ENCODE results near the gene PRKAR1B. TPM values are rescaled to one million over a fixed set of nuclear protein-coding genes. Genes with fewer than 3 reads are reported as not detected.
A peak's percentile ranks its signal among the peaks of the same experiment; 100 is the strongest.

Gene PRKAR1B
- total RNA-seq, 4 donors from 2014 or later, result 8.2 to 12.3 (median 10.5) TPM

DNA sequence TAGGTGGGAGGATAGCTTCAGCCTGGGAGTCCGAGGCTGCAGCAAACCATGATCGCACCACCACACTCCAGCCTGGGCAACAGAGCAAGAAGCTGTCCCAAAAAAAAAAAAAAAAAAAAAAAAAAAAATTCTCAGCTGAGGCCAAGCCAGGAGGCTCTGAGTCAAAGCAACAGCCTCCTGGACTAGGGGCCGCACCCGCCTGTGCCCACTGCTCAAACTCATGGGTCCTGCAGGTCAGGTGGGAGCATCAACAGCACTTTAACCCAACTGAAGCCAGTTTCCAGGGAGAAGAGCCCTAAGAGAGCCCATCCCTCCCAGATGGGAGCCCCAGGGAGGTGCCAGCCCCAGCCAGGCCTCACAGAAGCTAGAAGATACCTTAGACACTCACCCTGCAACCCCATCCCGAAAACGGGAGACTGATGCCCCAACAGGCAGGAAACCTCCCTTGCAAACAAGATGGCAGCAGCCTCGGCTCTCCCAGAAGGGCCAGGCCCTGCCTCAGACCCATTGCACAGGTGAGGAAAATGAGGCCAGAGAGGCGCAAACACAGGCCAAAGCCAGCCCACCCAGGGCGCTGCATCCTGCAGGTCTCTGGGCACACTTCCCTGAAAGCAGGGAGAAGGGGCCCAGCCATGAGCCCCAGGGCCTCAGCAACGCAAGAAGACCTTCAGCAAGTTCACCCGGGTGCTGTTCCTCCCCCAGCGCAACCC is 218.5 kb downstream of the PRKAR1B start:
- H3K4me3 ChIP-seq, result no peak overlapping the region
- peak in 1 of 2 donors; percentile 11 for DNase-seq (ENCODE audit: low spot score in 2 of 2)
- H3K27ac ChIP-seq, result no peak overlapping the region
- peaks cover 18% of the 10 kb centered on the region for H3K36me3 ChIP-seq
- H3K4me1 ChIP-seq, result peaks cover 30% of the 10 kb centered on the region
- no peaks in the 10 kb centered on the region for H3K27me3 ChIP-seq
- H3K9me3 ChIP-seq, result no peaks in the 10 kb centered on the region
- WGBS, result 82% methylated on average over 12 of the region's 12 CpGs
- no peak for TF ChIP-seq EP300 (IDR thresholded peaks at IDR 0.05)
- TF ChIP-seq, protein P1, sequence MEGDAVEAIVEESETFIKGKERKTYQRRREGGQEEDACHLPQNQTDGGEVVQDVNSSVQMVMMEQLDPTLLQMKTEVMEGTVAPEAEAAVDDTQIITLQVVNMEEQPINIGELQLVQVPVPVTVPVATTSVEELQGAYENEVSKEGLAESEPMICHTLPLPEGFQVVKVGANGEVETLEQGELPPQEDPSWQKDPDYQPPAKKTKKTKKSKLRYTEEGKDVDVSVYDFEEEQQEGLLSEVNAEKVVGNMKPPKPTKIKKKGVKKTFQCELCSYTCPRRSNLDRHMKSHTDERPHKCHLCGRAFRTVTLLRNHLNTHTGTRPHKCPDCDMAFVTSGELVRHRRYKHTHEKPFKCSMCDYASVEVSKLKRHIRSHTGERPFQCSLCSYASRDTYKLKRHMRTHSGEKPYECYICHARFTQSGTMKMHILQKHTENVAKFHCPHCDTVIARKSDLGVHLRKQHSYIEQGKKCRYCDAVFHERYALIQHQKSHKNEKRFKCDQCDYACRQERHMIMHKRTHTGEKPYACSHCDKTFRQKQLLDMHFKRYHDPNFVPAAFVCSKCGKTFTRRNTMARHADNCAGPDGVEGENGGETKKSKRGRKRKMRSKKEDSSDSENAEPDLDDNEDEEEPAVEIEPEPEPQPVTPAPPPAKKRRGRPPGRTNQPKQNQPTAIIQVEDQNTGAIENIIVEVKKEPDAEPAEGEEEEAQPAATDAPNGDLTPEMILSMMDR (IDR thresholded peaks at IDR 0.05), result no peak
- no peak for TF ChIP-seq POLR2A (IDR thresholded peaks at IDR 0.05)
- TF ChIP-seq POLR2AphosphoS5 (IDR thresholded peaks at IDR 0.05), result no peak

- no peaks in the 10 kb centered on the region for H3K9me3 ChIP-seq
- H3K27ac ChIP-seq, result no peak overlapping the region
- no peaks in the 10 kb centered on the region for H3K27me3 ChIP-seq
- WGBS, result 96% methylated on average over 9 of the region's 17 CpGs
- peaks cover 27% of the 10 kb centered on the region for H3K4me1 ChIP-seq
- TF ChIP-seq, protein P1 (IDR thresholded peaks at IDR 0.05), result no peak
- no peak for TF ChIP-seq POLR2A (IDR thresholded peaks at IDR 0.05)
- DNase-seq (ENCODE audit: low spot score in 2 of 2), result peak in 1 of 2 donors; percentile 51
- H3K4me3 ChIP-seq, result no peak overlapping the region
- H3K36me3 ChIP-seq, result peaks cover 18% of the 10 kb centered on the region
Measured at GRCh38 chr7:507623-508300, 219.3 kb downstream of the PRKAR1B start.

DNA sequence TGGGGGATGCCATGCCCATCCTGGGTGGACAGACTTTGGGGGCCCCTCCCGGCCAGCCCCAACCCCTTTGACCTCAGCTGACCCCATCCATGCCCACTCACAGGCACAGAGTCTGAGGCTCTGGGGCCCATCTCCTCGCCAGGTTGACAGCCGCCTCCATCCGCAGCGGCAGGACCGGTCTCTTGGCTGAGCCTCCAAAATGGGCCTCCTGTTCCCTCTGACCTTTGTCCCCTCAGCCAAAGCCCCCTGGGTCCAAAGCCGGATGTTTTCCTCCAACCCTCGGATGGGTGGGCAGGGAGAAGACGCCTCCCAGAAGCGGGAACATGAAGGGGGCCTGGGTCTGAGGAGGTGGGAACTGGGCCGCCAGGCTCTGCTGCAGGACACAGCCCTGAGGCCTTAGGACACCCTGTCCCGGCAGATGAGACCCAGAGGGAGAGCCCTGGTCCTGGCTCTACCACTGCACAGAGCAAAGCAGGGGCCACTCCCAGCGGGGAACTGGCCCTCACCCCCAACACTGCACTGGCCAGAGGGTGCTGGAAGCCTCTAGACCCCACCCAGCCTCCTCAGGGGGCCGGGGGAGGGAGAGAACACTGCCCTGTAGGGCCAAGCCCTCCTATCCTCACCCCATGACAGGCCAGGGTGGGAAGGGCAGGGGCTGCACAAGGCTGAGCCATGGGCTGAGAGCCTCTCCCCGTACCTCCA is 220.0 kb downstream of the PRKAR1B start:
- Histone ChIP-seq H3K4me3 (no peak overlapping the region), H3K27ac (no peak overlapping the region), H3K36me3 (peaks cover 18% of the 10 kb centered on the region), H3K4me1 (peaks cover 20% of the 10 kb centered on the region), H3K9me3 (no peaks in the 10 kb centered on the region), H3K27me3 (no peaks in the 10 kb centered on the region)
- WGBS, result 90% methylated on average over 11 of the region's 15 CpGs
- TF ChIP-seq, protein P1 (IDR thresholded peaks at IDR 0.05), result no peak
- TF ChIP-seq EP300 (IDR thresholded peaks at IDR 0.05), result no peak
- TF ChIP-seq POLR2AphosphoS5 (IDR thresholded peaks at IDR 0.05), result no peak
- no peak for TF ChIP-seq POLR2A (IDR thresholded peaks at IDR 0.05)
- DNase-seq (ENCODE audit: low spot score in 2 of 2), result peak in 1 of 2 donors; percentile 54

DNA sequence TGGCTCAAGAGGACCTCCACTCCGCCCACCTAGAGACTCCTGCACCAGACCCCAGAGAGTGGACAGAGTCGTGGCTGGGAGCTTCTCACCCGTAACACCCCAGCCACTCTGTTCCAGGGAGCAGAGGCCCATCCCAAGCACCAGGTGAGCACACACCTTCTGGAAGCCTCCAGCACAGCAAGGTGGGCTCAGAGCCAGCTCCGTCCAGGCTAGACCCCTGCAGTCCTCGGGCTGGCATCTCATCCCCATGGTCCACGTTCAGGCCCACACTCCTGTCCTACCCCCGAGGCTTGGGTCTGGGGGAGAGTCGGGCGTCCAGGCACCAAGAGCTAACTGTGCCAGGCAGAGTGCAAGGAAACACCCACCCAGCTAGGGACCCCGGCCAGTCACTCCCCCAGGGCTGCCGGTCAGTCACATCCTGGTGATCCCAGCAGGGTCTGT is 220.7 kb downstream of the PRKAR1B start:
- peak in 1 of 2 donors; percentile 60 for DNase-seq (ENCODE audit: low spot score in 2 of 2)
- TF ChIP-seq EP300 (IDR thresholded peaks at IDR 0.05), result no peak
- no peaks in the 10 kb centered on the region for H3K9me3 ChIP-seq
- H3K4me3 ChIP-seq, result no peak overlapping the region
- peaks cover 24% of the 10 kb centered on the region for H3K36me3 ChIP-seq
- H3K4me1 ChIP-seq, result peaks cover 13% of the 10 kb centered on the region
- H3K27ac ChIP-seq, result no peak overlapping the region
- 98% methylated on average over 8 of the region's 11 CpGs for WGBS
- H3K27me3 ChIP-seq, result no peaks in the 10 kb centered on the region

DNA sequence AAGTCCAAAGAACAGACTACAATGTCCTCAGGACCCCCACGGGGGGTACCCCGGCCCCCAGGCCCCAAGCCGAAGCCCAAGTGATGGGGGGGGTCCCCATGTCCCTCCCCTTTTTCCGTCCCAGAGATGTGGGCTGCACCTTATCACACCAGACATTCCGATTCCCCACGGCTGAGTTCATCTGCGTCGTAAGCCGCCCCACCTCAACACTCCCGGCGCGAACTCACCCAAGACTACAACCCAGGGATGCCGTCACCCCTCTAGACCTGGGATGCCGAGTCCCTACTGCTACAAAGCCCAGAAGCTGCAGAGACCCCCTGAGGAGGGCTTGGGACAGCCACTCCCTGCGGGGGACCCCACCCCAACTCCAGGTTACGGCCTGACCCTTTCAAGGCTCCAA is 221.9 kb downstream of the PRKAR1B start:
- WGBS, result 83% methylated on average over 16 of the region's 16 CpGs

More for the DNA sequence above, 221.9 kb downstream of the PRKAR1B start:
- peak in 1 of 2 donors; percentile 56 for DNase-seq (ENCODE audit: low spot score in 2 of 2)
- Histone ChIP-seq H3K4me1 (peaks cover 11% of the 10 kb centered on the region), H3K27ac (no peak overlapping the region), H3K4me3 (no peak overlapping the region), H3K27me3 (no peaks in the 10 kb centered on the region), H3K36me3 (peaks cover 33% of the 10 kb centered on the region), H3K9me3 (no peaks in the 10 kb centered on the region)
- TF ChIP-seq, protein P1 (IDR thresholded peaks at IDR 0.05), result no peak
- TF ChIP-seq EP300 (IDR thresholded peaks at IDR 0.05) (no peak), POLR2A (IDR thresholded peaks at IDR 0.05) (no peak), POLR2AphosphoS5 (IDR thresholded peaks at IDR 0.05) (no peak)
